HepG2 (cell line): ENCODE measurements around the gene UQCR10. TPM values are rescaled to one million over a fixed set of nuclear protein-coding genes. Genes with fewer than 3 reads are reported as not detected.

ENCODE experiments used
- AHDC1 ChIP-seq: sonication (generic); formaldehyde crosslinking; IDR thresholded peaks from 2 replicates; pipeline ENCODE4 v1.5.1; 2020; ENCODE audit warnings: mild to moderate bottlenecking, missing genetic modification reagents, borderline replicate concordance
- ARNT2 ChIP-seq: sonication (generic); formaldehyde crosslinking; IDR thresholded peaks from 2 replicates; pipeline ENCODE4 v1.8.0; 2022; ENCODE audit warnings: mild to moderate bottlenecking, low read depth, missing genetic modification reagents, moderate library complexity
- ARNTL ChIP-seq: sonication (generic); formaldehyde crosslinking; IDR thresholded peaks from 2 replicates; pipeline ENCODE4 v1.4.0; 2020; ENCODE audit warnings: mild to moderate bottlenecking, missing genetic modification reagents
- BCL6 ChIP-seq: IDR thresholded peaks from 2 replicates; pipeline ENCODE4 v1.6.1; 2016; ENCODE audit warnings: missing genetic modification reagents, missing compliant biosample characterization
- EP300 ChIP-seq, 3 experiments: sonication (generic) in 1 of 3; formaldehyde crosslinking in 1 of 3; IDR thresholded peaks; 2 replicates each; pipeline versions ENCODE4 v1.5.1 to v1.6.1; 2011 to 2020; ENCODE audit warnings: low read depth in 2 of 3, low read length in 2 of 3, borderline replicate concordance in 1 of 3, improper control_type of control experiment in 1 of 3, mild to moderate bottlenecking in 1 of 3, missing genetic modification reagents in 1 of 3, moderate library complexity in 1 of 3
- ETV5 ChIP-seq: IDR thresholded peaks from 2 replicates; pipeline ENCODE4 v1.6.1; 2018; ENCODE audit warnings: missing biosample characterization, missing genetic modification reagents, inconsistent platforms, borderline replicate concordance
- FOXA3 ChIP-seq: IDR thresholded peaks from 2 replicates; pipeline ENCODE4 v1.6.1; 2016; ENCODE audit warnings: missing genetic modification reagents, missing compliant biosample characterization
- KLF13 ChIP-seq: sonication (generic); formaldehyde crosslinking; IDR thresholded peaks from 2 replicates; pipeline ENCODE4 v1.4.0; 2020; ENCODE audit warnings: mild to moderate bottlenecking, missing genetic modification reagents
- MBD4 ChIP-seq: IDR thresholded peaks from 2 replicates; pipeline ENCODE4 v1.6.1; 2012; ENCODE audit warnings: low read length, inconsistent platforms, borderline replicate concordance
- NR2F6 ChIP-seq, 2 experiments: IDR thresholded peaks; 2 replicates each; pipeline ENCODE4 v1.6.1; 2016; ENCODE audit warnings: antibody characterized with exemption in 1 of 2, mild to moderate bottlenecking in 1 of 2
- PHF5A ChIP-seq: IDR thresholded peaks from one replicate; pipeline ENCODE4 v1.6.1; 2018; ENCODE audit warnings: low read depth, missing genetic modification reagents; ENCODE audit not compliant: unreplicated experiment
- SUZ12 ChIP-seq: fragments of 150-350 bp; IDR thresholded peaks from 2 replicates; pipeline ENCODE4 v1.6.1; 2014; ENCODE audit warnings: low read depth, low read length
- ZNF317 ChIP-seq: sonication (generic); formaldehyde crosslinking; IDR thresholded peaks from 2 replicates; pipeline ENCODE4 v1.5.0; 2020; ENCODE audit warnings: mild to moderate bottlenecking, missing genetic modification reagents
- ZNF430 ChIP-seq: sonication (generic); formaldehyde crosslinking; IDR thresholded peaks from 2 replicates; pipeline ENCODE4 v1.9.0; 2021; ENCODE audit warnings: mild to moderate bottlenecking, missing genetic modification reagents
- ZNF644 ChIP-seq: IDR thresholded peaks from 2 replicates; pipeline ENCODE4 v1.6.1; 2016; ENCODE audit warnings: low read depth
- ZNF670 ChIP-seq: sonication (generic); formaldehyde crosslinking; IDR thresholded peaks from 2 replicates; pipeline ENCODE4 v1.8.0; 2022; ENCODE audit warnings: mild to moderate bottlenecking, missing genetic modification reagents, borderline replicate concordance
- polyA plus RNA-seq, 8 experiments: library from polyadenylated mRNA; depleted of rRNA in 3 of 8; stranded (reverse) in 7 of 8; unstranded in 1 of 8; fragments of >200 nt; fragmentation: Illumina TruSeq in 4 of 8; extraction: Trizol in 4 of 8; gene quantifications; 2 replicates each; pipeline versions ENCODE4 v1.2.1 to v1.2.3, GENCODE V29; 2011 to 2016; ENCODE audit warnings: low read depth in 4 of 8, missing spikeins in 1 of 8, mixed read lengths in 1 of 8; ENCODE audit not compliant: insufficient read depth in 1 of 8
- total RNA-seq, 5 experiments: library from RNA; depleted of rRNA; stranded (reverse); fragments of >200 nt; fragmentation: Illumina TruSeq; extraction: Trizol; gene quantifications; 2 replicates each; pipeline ENCODE4 v1.2.3, GENCODE V29; 2016; ENCODE audit warnings: low read depth in 1 of 5
- TF ChIP-seq, protein P1 (sequence below): sonication (generic); formaldehyde crosslinking; IDR thresholded peaks from 2 replicates; pipeline ENCODE4 v1.4.0; 2020; ENCODE audit warnings: missing genetic modification reagents
- TF ChIP-seq, protein P2 (sequence below): sonication (generic); formaldehyde crosslinking; IDR thresholded peaks from 2 replicates; pipeline ENCODE4 v1.5.1; 2020; ENCODE audit warnings: missing genetic modification reagents, mild to moderate bottlenecking, borderline replicate concordance

UQCR10 gene
- total and polyA plus RNA-seq, 2 of the 13 experiments (the other 11 are each of a cell fraction or from before 2014, with no cell fraction given): 225 to 232 TPM

- TF ChIP-seq ZNF644 (no peak), KLF13 (no peak), ZNF670 (no peak), NR2F6 (IDR thresholded peaks at IDR 0.05) (peak; percentile 67), NR2F6 (CRISPR knock-in tag; IDR thresholded peaks at IDR 0.05) (peak; percentile 70), FOXA3 (CRISPR knock-in tag) (peak; percentile 86), ETV5 (CRISPR knock-in tag) (peak; percentile 67; the same call in 1 of the 2 replicates), ZNF317 (no peak), BCL6 (CRISPR knock-in tag) (peak; percentile 69), ZNF430 (CRISPR knock-in tag) (0 out of 2 replicates have a peak, but pooled peaks have one; percentile 23), SUZ12 (no peak), MBD4 (0 out of 2 replicates have a peak, but pooled peaks have one; percentile 62), EP300 (IDR thresholded peaks at IDR 0.05; ENCODE audit: low read depth in 2 of 2, low read length in 2 of 2) (peak in 1 of 2 experiments; percentile 87; a peak in 2 of 4 replicates), EP300 (CRISPR knock-in tag; IDR thresholded peaks at IDR 0.05; ENCODE audit: borderline replicate concordance) (peak; percentile 58; the same call in 1 of the 2 replicates), AHDC1 (CRISPR knock-in tag) (peak; percentile 85; the same call in 1 of the 2 replicates), ARNT2 (CRISPR knock-in tag) (no peak), PHF5A (CRISPR knock-in tag) (no peak), ARNTL (CRISPR knock-in tag) (0 out of 2 replicates have a peak, but pooled peaks have one; percentile 21)
- TF ChIP-seq, protein P1, sequence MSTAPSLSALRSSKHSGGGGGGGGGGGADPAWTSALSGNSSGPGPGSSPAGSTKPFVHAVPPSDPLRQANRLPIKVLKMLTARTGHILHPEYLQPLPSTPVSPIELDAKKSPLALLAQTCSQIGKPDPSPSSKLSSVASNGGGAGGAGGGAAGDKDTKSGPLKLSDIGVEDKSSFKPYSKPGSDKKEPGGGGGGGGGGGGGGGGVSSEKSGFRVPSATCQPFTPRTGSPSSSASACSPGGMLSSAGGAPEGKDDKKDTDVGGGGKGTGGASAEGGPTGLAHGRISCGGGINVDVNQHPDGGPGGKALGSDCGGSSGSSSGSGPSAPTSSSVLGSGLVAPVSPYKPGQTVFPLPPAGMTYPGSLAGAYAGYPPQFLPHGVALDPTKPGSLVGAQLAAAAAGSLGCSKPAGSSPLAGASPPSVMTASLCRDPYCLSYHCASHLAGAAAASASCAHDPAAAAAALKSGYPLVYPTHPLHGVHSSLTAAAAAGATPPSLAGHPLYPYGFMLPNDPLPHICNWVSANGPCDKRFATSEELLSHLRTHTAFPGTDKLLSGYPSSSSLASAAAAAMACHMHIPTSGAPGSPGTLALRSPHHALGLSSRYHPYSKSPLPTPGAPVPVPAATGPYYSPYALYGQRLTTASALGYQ: peak; percentile 87
- TF ChIP-seq, protein P2, sequence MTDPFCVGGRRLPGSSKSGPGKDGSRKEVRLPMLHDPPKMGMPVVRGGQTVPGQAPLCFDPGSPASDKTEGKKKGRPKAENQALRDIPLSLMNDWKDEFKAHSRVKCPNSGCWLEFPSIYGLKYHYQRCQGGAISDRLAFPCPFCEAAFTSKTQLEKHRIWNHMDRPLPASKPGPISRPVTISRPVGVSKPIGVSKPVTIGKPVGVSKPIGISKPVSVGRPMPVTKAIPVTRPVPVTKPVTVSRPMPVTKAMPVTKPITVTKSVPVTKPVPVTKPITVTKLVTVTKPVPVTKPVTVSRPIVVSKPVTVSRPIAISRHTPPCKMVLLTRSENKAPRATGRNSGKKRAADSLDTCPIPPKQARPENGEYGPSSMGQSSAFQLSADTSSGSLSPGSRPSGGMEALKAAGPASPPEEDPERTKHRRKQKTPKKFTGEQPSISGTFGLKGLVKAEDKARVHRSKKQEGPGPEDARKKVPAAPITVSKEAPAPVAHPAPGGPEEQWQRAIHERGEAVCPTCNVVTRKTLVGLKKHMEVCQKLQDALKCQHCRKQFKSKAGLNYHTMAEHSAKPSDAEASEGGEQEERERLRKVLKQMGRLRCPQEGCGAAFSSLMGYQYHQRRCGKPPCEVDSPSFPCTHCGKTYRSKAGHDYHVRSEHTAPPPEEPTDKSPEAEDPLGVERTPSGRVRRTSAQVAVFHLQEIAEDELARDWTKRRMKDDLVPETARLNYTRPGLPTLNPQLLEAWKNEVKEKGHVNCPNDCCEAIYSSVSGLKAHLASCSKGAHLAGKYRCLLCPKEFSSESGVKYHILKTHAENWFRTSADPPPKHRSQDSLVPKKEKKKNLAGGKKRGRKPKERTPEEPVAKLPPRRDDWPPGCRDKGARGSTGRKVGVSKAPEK: no peak
Observed at GRCh38 chr22:29769723-29770321, 2.7 kb downstream of the UQCR10 start (continued).
